HAP-1 (cell line): ENCODE data around the gene ACBD6.

Experiments
- DNase-seq, 2 experiments: peaks; one replicate each; pipeline ENCODE4 v3.0.0-alpha.2; 2016 to 2020; ENCODE audit warnings: low spot score in 2 of 2
- H3K27me3 ChIP-seq: fragments of 250-450 bp; sonication (Bioruptor Pico); 2 replicates; pipeline ENCODE4 v1.5.1; 2020; ENCODE audit warnings: low read depth, mild to moderate bottlenecking, moderate library complexity
- H3K36me3 ChIP-seq: fragments of 250-450 bp; sonication (Bioruptor Pico); replicated peaks from 2 replicates; pipeline ENCODE4 v1.5.1; 2020; ENCODE audit warnings: mild to moderate bottlenecking
- H3K4me1 ChIP-seq: fragments of 250-450 bp; sonication (Bioruptor Pico); 2 replicates; pipeline ENCODE4 v1.5.1; 2020; ENCODE audit warnings: mild to moderate bottlenecking
- H3K4me3 ChIP-seq: fragments of 250-450 bp; sonication (Bioruptor Pico); 2 replicates; pipeline ENCODE4 v1.5.1; 2020; ENCODE audit warnings: mild to moderate bottlenecking, moderate library complexity
- H3K9me3 ChIP-seq: fragments of 250-450 bp; sonication (Bioruptor Pico); 2 replicates; pipeline ENCODE4 v1.5.1; 2020; ENCODE audit warnings: mild to moderate bottlenecking, moderate library complexity
- in situ Hi-C: fragments of 300-500 bp; cut with MboI; formaldehyde crosslinking; loops from 3 replicates; pipeline ENCODE4 v1.14.3; 2020; ENCODE audit warnings: low sequenced_read_pairs, inconsistent platforms, mixed read lengths

The ACBD6 gene

DNA sequence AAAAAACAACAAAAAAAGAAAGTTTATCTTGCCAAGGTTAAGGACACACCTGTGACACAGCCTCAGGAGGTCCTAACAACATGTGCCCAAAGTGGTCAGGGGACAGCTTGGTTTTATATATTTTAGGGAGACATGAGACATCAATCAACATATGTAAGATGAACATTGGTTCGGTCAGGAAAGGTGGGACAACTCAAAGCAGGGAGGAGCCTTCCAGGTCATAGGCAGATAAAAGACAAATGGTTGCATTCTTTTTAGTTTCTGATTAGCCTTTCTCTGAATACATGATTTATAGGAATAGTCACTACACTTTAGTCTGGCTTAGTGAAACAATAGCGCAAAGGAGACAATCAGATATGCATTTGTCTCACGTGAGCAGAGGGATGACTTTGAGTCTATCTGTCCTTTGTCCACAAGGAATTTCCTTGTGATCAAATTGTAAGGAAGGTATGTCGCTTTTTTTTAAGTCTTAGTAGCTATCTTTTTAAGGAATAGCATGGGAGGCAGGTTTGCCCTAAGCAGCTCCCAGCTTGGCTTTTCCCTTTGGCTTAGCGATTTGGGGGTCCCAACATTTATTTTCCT, 33.1 kb upstream of the ACBD6 start:
- Histone ChIP-seq H3K4me3 (no peak overlapping the region), H3K9me3 (no peaks in the 10 kb centered on the region), H3K27me3 (no peaks in the 10 kb centered on the region), H3K36me3 (no peaks in the 10 kb centered on the region), H3K4me1 (peaks cover 5% of the 10 kb centered on the region; the same call in 1 of the 2 replicates)
- DNase-seq, result no peak
- in situ Hi-C loops, result loop anchor here (10.0 to 25.0 kb wide), 2 partner anchors 319 to 877 kb away; no protein-coding TSS in a partner anchor

DNA sequence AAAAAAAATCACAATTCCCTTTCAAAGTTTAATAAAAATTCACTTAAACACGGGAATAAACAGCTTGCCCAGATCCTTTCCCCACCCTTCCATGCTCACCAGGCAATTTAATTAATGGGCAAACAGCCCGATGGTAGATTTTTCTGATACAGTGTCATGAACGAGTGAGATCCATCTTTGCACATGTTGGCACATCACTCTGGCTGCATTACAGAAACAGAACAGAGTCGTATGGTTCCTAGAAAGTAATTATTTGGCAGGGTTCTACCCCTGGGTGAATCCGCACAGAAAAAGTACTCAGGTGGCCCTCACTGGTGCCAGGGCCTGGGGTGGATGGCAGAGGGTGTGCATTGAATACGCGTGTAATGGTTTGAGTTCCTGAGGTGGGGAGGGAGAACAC, 31.8 kb upstream of the ACBD6 start:
- H3K27me3 ChIP-seq, result no peaks in the 10 kb centered on the region
- in situ Hi-C loops, result loop anchor here (10.0 to 25.0 kb wide), 2 partner anchors 321 to 878 kb away; no protein-coding TSS in a partner anchor
- no peak for DNase-seq
- no peaks in the 10 kb centered on the region for H3K36me3 ChIP-seq
- peaks cover 5% of the 10 kb centered on the region for H3K4me1 ChIP-seq
- no peaks in the 10 kb centered on the region for H3K9me3 ChIP-seq
- H3K4me3 ChIP-seq, result no peak overlapping the region

DNA sequence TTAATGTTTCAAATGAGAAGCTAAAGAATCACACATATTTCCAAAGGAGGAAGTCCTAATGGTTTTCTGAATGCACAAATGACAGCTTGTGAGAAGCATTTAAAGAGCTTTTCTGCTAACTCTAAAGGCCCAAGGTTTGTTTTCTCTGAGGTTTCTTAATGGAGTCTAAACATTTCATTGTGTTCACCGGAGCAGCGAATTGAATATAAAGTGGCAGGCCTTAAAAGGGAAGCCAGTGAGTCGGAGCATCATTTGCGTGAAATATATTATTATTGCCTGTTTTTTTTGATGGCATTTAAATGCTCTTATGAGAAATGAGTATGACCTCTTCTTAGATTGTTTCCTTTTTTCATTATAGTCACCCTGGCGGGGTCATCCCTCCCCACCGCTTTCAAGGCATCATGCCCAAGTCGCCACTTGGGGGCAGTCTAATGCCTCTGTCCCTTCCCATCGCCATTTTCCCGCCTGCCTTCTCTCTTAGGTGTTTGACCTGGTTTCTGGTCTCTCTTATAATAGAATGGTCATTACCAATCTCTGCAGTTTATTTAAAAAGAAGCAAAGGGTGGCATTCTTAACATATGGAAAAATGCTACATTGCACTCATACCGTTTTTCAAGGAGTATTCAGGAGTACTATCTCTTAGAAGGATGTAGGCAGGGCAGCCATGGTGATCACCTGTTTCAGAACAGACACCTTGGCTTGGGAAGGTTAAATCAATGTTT, 31.1 kb upstream of the ACBD6 start:
- DNase-seq, result peak; percentile 63 to 83
- Histone ChIP-seq H3K9me3 (no peaks in the 10 kb centered on the region), H3K4me1 (peaks cover 5% of the 10 kb centered on the region), H3K36me3 (no peaks in the 10 kb centered on the region), H3K27me3 (no peaks in the 10 kb centered on the region), H3K4me3 (no peak overlapping the region)
- in situ Hi-C loops, result loop anchor here (10.0 to 25.0 kb wide), 2 partner anchors 321 to 879 kb away; no protein-coding TSS in a partner anchor

DNA sequence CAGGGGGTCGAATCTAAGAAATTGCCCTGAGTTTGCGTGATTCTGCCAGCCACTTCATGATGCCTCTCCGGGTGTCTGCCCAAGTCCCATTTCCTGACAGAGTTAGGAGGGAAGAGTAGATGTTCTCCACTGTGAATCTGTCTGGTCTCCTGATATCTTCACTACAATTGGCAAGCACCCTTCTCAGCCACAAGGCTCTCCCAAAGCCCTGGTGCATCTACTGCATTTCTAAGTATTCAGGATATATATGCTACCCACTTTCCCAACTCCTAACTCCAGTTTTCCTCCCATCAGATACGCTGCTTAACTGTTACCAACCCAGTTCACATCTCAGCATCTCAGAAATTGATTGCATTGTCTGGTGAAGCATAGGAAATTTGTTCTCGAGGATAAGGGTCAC, 30.5 kb upstream of the ACBD6 start:
- Histone ChIP-seq H3K27me3 (no peaks in the 10 kb centered on the region), H3K9me3 (no peaks in the 10 kb centered on the region), H3K4me3 (no peak overlapping the region), H3K36me3 (no peaks in the 10 kb centered on the region), H3K4me1 (peaks cover 5% of the 10 kb centered on the region)
- DNase-seq, result no peak
- in situ Hi-C loops, result loop anchor here (10.0 to 25.0 kb wide), 2 partner anchors 322 to 879 kb away; no protein-coding TSS in a partner anchor

DNA sequence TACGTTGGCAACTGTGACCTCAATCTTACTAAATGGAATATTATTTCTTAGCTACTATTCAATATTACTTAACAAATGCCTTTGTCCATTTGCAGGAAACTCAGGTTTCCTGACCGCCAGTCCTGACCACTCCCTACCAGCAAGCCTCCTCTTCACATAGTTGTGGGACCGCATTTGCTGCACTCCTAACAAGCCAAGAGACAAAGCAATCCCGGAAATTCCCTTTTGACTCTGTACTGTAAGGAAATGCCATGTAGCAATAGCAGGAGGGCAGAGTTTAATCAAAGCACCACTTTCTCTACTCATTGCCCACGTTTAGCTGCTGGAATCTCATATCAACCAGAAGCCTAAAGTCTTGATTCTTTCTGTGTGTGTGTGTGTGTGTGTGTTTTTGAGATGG, 28.1 kb upstream of the ACBD6 start:
- no peaks in the 10 kb centered on the region for H3K9me3 ChIP-seq
- H3K27me3 ChIP-seq, result no peaks in the 10 kb centered on the region
- no peak overlapping the region for H3K4me3 ChIP-seq
- no peak for DNase-seq
- in situ Hi-C loops, result loop anchor here (10.0 to 25.0 kb wide), 2 partner anchors 324 to 882 kb away; no protein-coding TSS in a partner anchor
- H3K4me1 ChIP-seq, result peaks cover under 1% of the 10 kb centered on the region
- no peaks in the 10 kb centered on the region for H3K36me3 ChIP-seq

DNA sequence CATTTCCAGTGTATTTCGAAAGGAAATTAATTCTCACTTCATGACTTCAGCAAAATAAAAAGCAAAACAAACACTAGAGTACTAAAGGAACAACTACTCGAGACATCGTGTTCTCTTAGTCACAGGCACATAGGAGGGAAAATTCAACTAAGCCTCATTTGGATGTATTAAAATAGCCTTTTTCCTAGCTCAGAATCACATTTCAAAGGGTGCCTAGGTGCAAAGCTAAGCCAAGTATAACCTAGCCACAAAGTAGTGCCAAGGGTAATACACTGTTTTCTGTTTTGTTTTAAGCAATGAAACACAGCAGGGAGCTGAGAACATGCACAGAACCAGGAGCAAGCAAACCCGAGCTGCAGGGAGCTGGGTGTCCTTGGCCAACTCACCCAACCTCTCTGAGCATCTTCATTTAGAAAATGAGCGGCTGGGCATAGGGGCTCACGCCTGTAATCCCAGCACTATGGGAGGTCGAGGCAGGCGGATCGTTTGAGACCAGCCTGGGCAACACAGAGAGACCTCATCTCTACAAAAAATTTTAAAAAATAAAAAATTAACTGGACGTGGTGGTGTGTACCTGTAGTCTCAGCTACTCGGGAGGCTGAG, 26.6 kb upstream of the ACBD6 start:
- Histone ChIP-seq H3K4me1 (no peaks in the 10 kb centered on the region; the same call in 1 of the 2 replicates), H3K36me3 (no peaks in the 10 kb centered on the region), H3K27me3 (no peaks in the 10 kb centered on the region), H3K9me3 (no peaks in the 10 kb centered on the region), H3K4me3 (no peak overlapping the region)
- in situ Hi-C loops, result loop anchor here (25.0 kb wide), 1 partner anchor 883 kb away; no protein-coding TSS in a partner anchor
- DNase-seq, result no peak

DNA sequence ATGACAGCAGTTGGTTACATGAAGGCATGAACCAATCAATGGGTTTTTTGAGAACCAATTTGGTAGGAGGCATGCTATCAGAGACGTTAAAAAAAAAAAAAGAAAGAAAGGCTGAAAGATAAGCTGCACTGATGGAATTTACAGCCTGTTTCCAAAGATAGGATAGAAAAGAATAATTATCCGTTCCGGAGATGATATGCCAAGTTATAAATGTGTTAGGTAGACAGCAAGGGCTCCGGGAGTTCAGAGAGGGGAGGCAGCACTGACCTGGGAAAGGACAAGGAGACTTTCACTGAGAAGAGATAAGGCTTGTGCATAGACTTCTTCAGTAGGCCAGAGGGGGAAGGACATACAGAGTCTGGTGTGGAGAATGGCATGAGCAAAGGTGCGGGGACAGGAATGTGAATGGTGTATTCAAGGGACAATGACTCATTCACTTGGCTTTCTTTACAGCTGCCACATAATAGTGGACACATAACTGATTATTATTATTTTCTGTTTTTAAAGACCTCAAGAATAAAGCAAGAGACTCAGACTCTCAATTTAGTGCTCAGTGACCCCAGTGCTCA, 24.8 kb upstream of the ACBD6 start:
- H3K4me3 ChIP-seq, result no peak overlapping the region
- DNase-seq, result no peak
- no peaks in the 10 kb centered on the region for H3K9me3 ChIP-seq
- in situ Hi-C loops, result loop anchor here (25.0 kb wide), 1 partner anchor 885 kb away; no protein-coding TSS in a partner anchor
- H3K27me3 ChIP-seq, result no peaks in the 10 kb centered on the region
- H3K36me3 ChIP-seq, result no peaks in the 10 kb centered on the region
- H3K4me1 ChIP-seq, result no peaks in the 10 kb centered on the region; the same call in 1 of the 2 replicates

DNA sequence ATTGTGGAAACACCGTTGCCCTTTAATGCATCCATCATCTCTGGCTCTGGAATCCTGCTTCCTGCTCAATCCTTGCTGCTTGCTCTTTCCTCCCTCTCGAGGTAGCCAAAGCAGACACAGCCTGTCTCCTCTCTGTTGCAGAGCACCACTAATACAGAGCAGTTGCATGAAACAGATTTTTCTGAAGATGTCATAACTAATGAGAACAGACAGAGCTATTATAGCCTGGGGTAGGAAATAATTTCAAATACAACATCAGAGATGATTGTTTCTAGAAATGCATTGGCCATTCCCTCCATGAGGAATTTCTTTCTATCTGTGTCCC, 23.3 kb upstream of the ACBD6 start:
- no peak for DNase-seq
- Histone ChIP-seq H3K4me3 (no peak overlapping the region), H3K27me3 (no peaks in the 10 kb centered on the region), H3K36me3 (no peaks in the 10 kb centered on the region), H3K4me1 (peaks cover 3% of the 10 kb centered on the region; the same call in 1 of the 2 replicates), H3K9me3 (no peaks in the 10 kb centered on the region)
- in situ Hi-C loops, result loop anchor here (25.0 kb wide), 1 partner anchor 887 kb away; no protein-coding TSS in a partner anchor

DNA sequence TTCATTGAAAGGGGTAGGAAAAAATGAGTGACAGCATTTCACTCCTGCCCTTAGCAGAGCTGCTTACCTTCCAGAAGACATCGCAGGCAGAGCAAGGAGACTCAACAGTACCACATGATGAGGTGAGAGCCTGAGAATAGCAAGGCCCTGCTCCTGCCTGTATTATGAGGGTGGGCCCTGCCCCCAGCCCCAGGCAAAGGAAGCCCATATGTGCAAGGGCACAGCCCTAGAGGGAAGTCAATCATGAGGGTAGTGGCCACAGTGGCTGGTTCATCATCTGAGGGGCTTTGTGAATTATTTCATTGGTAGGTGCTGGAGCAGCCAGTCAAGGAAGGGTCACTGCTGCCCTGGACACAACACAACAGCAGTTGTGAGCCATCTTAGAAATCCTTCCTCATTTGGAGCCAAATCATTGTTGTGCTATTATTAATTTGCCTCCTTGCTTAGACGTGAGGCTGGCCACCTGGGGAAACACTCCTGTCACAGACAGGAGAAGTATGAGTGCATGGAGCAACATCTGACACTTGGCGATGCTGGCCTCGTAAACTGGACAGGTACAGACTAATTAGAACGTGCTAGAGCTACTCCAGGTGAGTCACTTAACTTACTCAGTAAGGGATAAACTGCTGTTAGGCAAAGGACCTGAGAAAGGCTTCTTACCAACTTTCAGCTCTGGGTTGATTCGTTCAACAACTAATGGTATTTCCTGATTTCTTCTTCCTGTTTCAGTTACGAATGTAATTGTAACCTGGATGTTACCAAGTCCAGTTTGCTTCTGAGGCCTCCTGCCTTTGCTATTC, 22.7 kb upstream of the ACBD6 start:
- H3K9me3 ChIP-seq, result no peaks in the 10 kb centered on the region
- no peaks in the 10 kb centered on the region for H3K36me3 ChIP-seq
- H3K27me3 ChIP-seq, result no peaks in the 10 kb centered on the region
- no peak for DNase-seq
- in situ Hi-C loops, result loop anchor here (25.0 kb wide), 1 partner anchor 887 kb away; no protein-coding TSS in a partner anchor
- no peak overlapping the region for H3K4me3 ChIP-seq
- peaks cover 3% of the 10 kb centered on the region; the same call in 1 of the 2 replicates for H3K4me1 ChIP-seq

DNA sequence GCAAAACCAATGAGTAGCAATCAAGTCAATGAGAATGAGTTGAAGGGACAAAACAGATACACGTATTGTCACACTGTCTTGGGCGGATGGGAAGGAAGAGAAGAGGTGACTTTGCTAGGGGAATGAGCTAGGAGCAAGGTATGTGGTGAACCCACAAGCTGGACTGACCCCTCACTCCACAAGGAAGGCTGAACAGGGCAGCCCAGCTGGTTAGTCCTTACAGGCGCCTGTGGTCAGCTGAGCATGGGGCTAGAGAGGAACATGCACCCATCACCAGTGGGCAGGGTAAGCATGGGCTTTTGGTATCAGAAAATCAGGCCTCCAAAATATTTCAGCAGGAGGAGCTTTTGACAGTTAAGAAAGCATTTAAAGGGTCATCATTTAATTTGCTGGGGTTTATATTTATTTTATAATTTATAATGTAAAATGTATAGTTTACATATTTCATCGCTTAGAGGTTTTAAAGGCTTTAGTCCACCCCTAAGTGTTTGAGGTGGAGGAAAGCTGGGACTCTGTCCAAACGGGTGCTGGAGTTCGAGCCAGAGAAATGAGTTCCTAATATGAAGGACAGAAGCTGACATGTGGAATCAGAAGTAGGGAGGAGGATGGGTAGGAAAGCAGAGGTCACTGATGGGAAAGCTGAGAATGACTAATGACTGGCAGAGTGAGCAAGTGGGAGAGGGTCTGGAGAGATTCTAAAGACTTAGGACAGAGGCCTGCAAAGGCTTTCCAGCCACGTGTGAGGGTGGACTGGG, 22.0 kb upstream of the ACBD6 start:
- no peaks in the 10 kb centered on the region for H3K9me3 ChIP-seq
- in situ Hi-C loops, result no loop called here
- H3K36me3 ChIP-seq, result no peaks in the 10 kb centered on the region
- H3K27me3 ChIP-seq, result no peaks in the 10 kb centered on the region
- peaks cover 3% of the 10 kb centered on the region; the same call in 1 of the 2 replicates for H3K4me1 ChIP-seq
- H3K4me3 ChIP-seq, result no peak overlapping the region
- no peak for DNase-seq

DNA sequence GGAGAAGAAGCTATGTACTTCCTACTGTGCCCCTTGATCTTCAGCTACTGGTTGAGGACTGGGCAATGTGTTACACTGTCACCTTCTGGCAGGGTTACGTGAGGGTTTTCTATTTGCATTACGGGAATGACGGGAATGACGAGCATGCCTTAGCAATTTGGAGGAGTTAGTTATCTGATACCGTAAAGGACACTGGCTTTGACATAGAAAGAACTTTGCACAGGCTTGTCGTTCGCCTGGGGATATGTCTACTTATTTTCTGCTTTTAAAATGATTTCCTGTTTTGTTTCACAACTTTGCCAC, 19.8 kb upstream of the ACBD6 start:
- 0 out of 2 replicates have a peak, but pooled peaks cover 3% of the 10 kb centered on the region for H3K4me1 ChIP-seq
- no peaks in the 10 kb centered on the region for H3K9me3 ChIP-seq
- in situ Hi-C loops, result no loop called here
- no peaks in the 10 kb centered on the region for H3K27me3 ChIP-seq
- no peaks in the 10 kb centered on the region for H3K36me3 ChIP-seq
- no peak for DNase-seq
- H3K4me3 ChIP-seq, result no peak overlapping the region

DNA sequence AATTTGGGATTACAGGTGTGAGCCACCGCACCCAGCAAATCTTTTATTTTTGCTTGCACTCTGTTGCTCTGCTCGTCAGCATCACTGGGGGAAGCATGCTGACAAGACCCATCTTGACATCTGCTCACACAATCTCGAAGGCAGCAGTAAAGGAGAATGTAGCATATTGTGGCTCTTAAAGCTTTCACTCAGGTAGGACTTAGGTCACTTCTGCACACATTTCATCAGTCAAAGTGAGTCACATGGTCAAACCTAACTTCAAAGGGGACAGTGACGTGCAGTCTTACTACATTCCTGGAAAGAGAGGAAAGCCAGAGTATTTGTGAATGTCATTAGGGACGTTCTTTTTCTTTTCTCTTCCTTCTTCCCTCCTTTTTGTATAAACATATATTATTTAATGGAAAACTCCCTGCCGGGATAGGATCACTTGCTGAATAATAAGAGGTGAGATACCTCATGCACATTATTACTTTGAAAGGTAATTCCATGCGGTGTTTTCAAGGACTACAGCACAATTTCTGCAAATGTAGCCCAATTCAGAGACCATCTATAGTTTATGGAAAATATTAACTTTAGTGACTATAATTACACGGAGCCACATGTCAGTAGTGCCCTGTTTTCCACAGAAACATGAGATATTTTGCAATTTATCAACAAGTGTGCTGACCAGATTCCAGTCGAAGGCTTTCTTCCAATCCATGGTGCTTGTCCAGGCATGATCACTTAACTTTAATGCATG, 19.3 kb upstream of the ACBD6 start:
- no peak overlapping the region for H3K4me3 ChIP-seq
- in situ Hi-C loops, result no loop called here
- H3K4me1 ChIP-seq, result 0 out of 2 replicates have a peak, but pooled peaks cover 3% of the 10 kb centered on the region
- no peak for DNase-seq
- H3K36me3 ChIP-seq, result no peaks in the 10 kb centered on the region
- no peaks in the 10 kb centered on the region for H3K27me3 ChIP-seq
- no peaks in the 10 kb centered on the region for H3K9me3 ChIP-seq
